Glomerular endothelial cell (primary cell): ENCODE measurements around the gene RAPGEF3. TPM values are rescaled to one million over a fixed set of nuclear protein-coding genes. Genes with fewer than 3 reads are reported as not detected.

Experiments
- DNase-seq: peaks from one replicate; pipeline ENCODE4 v3.0.0-alpha.2; 2011; ENCODE audit warnings: low read depth, low spot score; ENCODE audit errors: extremely low read depth
- total RNA-seq: library from RNA; depleted of rRNA; stranded (reverse); fragments of >200 nt; gene quantifications from 2 replicates; pipeline ENCODE4 v1.2.3, GENCODE V29; 2015

The RAPGEF3 gene
- total RNA-seq, 1 donor from 2014 or later, result 38.2 TPM

- no peak for DNase-seq
Observed at GRCh38 chr12:47705229-47705565, 53.5 kb downstream of the RAPGEF3 start.

GRCh38 chr12:47704719-47705118 lies 54.0 kb downstream of the RAPGEF3 start:
- DNase-seq, result no peak

GRCh38 chr12:47700263-47700662 lies 58.4 kb downstream of the RAPGEF3 start:
- DNase-seq, result no peak

- DNase-seq, result no peak
Observed at GRCh38 chr12:47698631-47699030, 60.0 kb downstream of the RAPGEF3 start.

GRCh38 chr12:47698055-47698454 lies 60.6 kb downstream of the RAPGEF3 start:
- no peak for DNase-seq

GRCh38 chr12:47689215-47689614 lies 69.5 kb downstream of the RAPGEF3 start:
- no peak for DNase-seq

- no peak for DNase-seq
Observed at GRCh38 chr12:47687636-47688035, 71.0 kb downstream of the RAPGEF3 start.

GRCh38 chr12:47686645-47687240 lies 71.9 kb downstream of the RAPGEF3 start:
- DNase-seq, result no peak

Other genes starting within 250 kb of the RAPGEF3 start
- gene RPAP3, start 52.9 kb downstream of the RAPGEF3 start, total RNA-seq, result 17.4 and 17.8 TPM in 2 replicates
- gene ENDOU, start 33.4 kb downstream of the RAPGEF3 start, total RNA-seq, result not detected in 2 replicates
- 11.9 and 26.2 TPM in 2 replicates for gene SLC48A1, start 14.4 kb upstream of the RAPGEF3 start, total RNA-seq
- 95.9 and 144 TPM in 2 replicates for gene HDAC7, start 61.0 kb upstream of the RAPGEF3 start, total RNA-seq
- 0.10 and 0.18 TPM in 2 replicates for gene VDR, start 146.1 kb upstream of the RAPGEF3 start, total RNA-seq
- gene TMEM106C, start 204.7 kb upstream of the RAPGEF3 start, total RNA-seq, result 27.9 and 44.5 TPM in 2 replicates
- not detected in 2 replicates for gene COL2A1, start 245.6 kb upstream of the RAPGEF3 start, total RNA-seq